A673 (cell line): ENCODE results near the gene SAMSN1. TPM values are rescaled to one million over a fixed set of nuclear protein-coding genes. Genes with fewer than 3 reads are reported as not detected.

Experiments used
- BruUV-seq: library from RNA; stranded (reverse); fragments of 400-500 nt; replicated peaks from 2 replicates; lab custom pipeline; 2021; lab: Mats Ljungman, UMichigan
- CTCF ChIA-PET: fragments of 300-600 bp; sonication (Branson Sonifier 250); formaldehyde crosslinking; loops from one replicate; lab custom pipeline; 2022; ENCODE audit warnings: antibody characterized with exemption; lab: Charles Lee
- POLR2A ChIA-PET: fragments of 300-600 bp; sonication (Branson Sonifier 250); formaldehyde crosslinking; loops from one replicate; lab custom pipeline; 2022; ENCODE audit warnings: antibody characterized with exemption; ENCODE audit not compliant: low non-redundant PET; lab: Charles Lee
- DNase-seq: peaks from one replicate; pipeline ENCODE4 v3.0.0-alpha.2; 2015; ENCODE audit warnings: low spot score
- H3K27ac ChIP-seq: fragments of 200-600 bp; sonication (generic); 2 replicates; pipeline ENCODE4 v1.5.1; 2016; ENCODE audit warnings: mixed run types, low read depth, mild to moderate bottlenecking, mixed read lengths, antibody characterized with exemption, low read length; ENCODE audit not compliant: poor library complexity, severe bottlenecking
- H3K27me3 ChIP-seq: fragments of 200-600 bp; sonication (generic); replicated peaks from 2 replicates; pipeline ENCODE4 v1.6.1; 2017; ENCODE audit warnings: mixed run types, low read depth, mild to moderate bottlenecking, mixed read lengths, antibody characterized with exemption, low read length; ENCODE audit not compliant: insufficient read depth, poor library complexity
- H3K36me3 ChIP-seq: fragments of 200-600 bp; sonication (generic); 2 replicates; pipeline ENCODE4 v1.6.1; 2016; ENCODE audit warnings: mixed run types, mild to moderate bottlenecking, mixed read lengths, antibody characterized with exemption, low read length; ENCODE audit not compliant: insufficient read depth, poor library complexity, severe bottlenecking
- H3K4me1 ChIP-seq: fragments of 200-600 bp; sonication (generic); 2 replicates; pipeline ENCODE4 v1.6.1; 2017; ENCODE audit warnings: mixed run types, mild to moderate bottlenecking, mixed read lengths, antibody characterized with exemption, low read length; ENCODE audit not compliant: insufficient read depth, poor library complexity, severe bottlenecking
- H3K4me3 ChIP-seq: fragments of 200-600 bp; sonication (generic); 2 replicates; pipeline ENCODE4 v1.5.1; 2016; ENCODE audit warnings: low read depth, mixed run types, mild to moderate bottlenecking, mixed read lengths, low read length; ENCODE audit not compliant: poor library complexity, severe bottlenecking
- H3K9me3 ChIP-seq: fragments of 200-600 bp; sonication (generic); 2 replicates; pipeline ENCODE4 v1.6.1; 2016; ENCODE audit warnings: mixed run types, low read depth, mild to moderate bottlenecking, mixed read lengths, antibody characterized with exemption, low read length; ENCODE audit not compliant: poor library complexity, severe bottlenecking
- CTCF ChIP-seq: fragments of 300-800, 200-600 bp; sonication (generic); conservative IDR thresholded peaks from 2 replicates; pipeline ENCODE4 v1.5.1; 2017; ENCODE audit warnings: low read depth, mild to moderate bottlenecking, antibody characterized with exemption, low read length, moderate library complexity, mixed read lengths
- EZH2 ChIP-seq: fragments of 200-600 bp; sonication (generic); IDR thresholded peaks from 2 replicates; pipeline ENCODE4 v1.6.1; 2017; ENCODE audit warnings: borderline replicate concordance, low read depth, mild to moderate bottlenecking, mixed read lengths, antibody characterized with exemption, low read length; ENCODE audit not compliant: poor library complexity, severe bottlenecking
- intact Hi-C: fragments of 100-400 bp; cut with micrococcal nuclease; formaldehyde crosslinking; loops from one replicate; pipeline ENCODE4 v1.10.0; 2022; ENCODE audit not compliant: unreplicated experiment
- total RNA-seq: library from RNA; stranded (reverse); gene quantifications from 2 replicates; pipeline ENCODE4 v1.2.3, GENCODE V29; 2021

Gene SAMSN1
- total RNA-seq, 1 experiment from 2014 or later, result not detected

DNA sequence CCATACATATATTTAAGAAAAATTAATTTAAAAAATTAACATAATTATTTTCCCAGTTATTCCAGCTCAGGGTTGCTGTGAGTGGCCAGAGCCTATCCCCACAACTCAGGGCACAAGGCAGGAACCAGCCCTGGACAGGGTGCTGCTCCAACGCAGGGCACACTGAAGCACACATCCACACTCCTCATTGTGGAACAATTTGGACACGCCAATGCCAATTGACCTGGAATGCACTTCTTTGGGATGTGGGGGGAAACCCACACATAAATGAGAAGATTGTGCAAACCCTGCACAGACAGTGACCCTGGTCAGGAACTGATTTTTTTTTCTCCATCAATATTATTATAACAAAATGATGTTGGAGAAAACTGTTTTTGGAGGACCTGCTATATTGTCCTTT, 23.4 kb downstream of the SAMSN1 start:
- no peak overlapping the region for H3K4me3 ChIP-seq
- no peaks in the 10 kb centered on the region for H3K27me3 ChIP-seq
- no peak overlapping the region for H3K27ac ChIP-seq
- CTCF ChIA-PET, result no interaction called here
- no peaks in the 10 kb centered on the region for H3K9me3 ChIP-seq
- no peaks in the 10 kb centered on the region for H3K36me3 ChIP-seq
- DNase-seq, result no peak
- TF ChIP-seq EZH2 (no peak), CTCF (no peak)
- intact Hi-C loops, result no loop called here
- no peaks in the 10 kb centered on the region for H3K4me1 ChIP-seq
- BruUV-seq, result no TSS peak
- POLR2A ChIA-PET, result no interaction called here

DNA sequence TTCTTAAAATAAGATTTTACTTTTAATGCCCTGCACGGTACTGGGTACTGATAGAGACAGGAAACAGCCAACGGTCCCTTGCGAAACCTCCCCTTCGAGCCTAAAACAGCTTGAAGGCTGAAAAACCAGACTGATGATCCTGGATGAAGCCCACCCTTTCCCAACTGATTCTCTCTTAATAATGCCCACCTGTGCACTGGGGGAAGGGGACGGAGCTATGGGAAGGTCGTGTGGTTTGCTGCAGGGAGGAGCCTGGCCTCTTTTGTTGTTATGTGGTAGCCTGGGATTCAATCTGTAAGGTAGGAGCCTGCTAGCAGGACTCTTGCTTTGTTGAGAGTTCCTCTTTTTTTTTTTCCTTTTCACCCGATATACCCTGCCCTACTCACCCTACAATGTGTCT, 25.6 kb downstream of the SAMSN1 start:
- H3K4me1 ChIP-seq, result no peaks in the 10 kb centered on the region
- POLR2A ChIA-PET, result no interaction called here
- H3K4me3 ChIP-seq, result no peak overlapping the region
- TF ChIP-seq EZH2 (no peak), CTCF (no peak)
- no peaks in the 10 kb centered on the region for H3K9me3 ChIP-seq
- no peak for DNase-seq
- CTCF ChIA-PET, result no interaction called here
- no peak overlapping the region for H3K27ac ChIP-seq
- intact Hi-C loops, result no loop called here
- H3K27me3 ChIP-seq, result no peaks in the 10 kb centered on the region
- H3K36me3 ChIP-seq, result no peaks in the 10 kb centered on the region
- no TSS peak for BruUV-seq

DNA sequence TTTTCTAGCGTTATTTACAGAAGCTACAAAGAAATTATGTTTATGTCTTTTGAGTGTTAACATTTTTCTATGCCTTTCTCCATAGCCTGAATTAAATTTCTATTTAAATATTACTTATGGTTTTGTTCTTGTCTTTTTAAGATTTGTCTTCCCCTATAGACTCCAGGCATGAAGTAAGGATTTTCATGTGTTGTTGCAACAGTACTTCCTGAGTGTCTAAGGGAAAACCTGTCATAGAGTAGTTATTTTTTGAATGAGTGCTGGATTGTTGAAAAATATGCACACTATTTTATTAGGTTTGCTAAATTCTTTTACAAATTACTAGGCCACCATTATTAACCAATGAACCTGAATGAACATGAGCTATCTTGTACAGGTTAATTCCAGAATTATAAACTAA, 27.1 kb downstream of the SAMSN1 start:
- no peak overlapping the region for H3K4me3 ChIP-seq
- no TSS peak for BruUV-seq
- intact Hi-C loops, result no loop called here
- no peaks in the 10 kb centered on the region for H3K27me3 ChIP-seq
- no peak for DNase-seq
- no peaks in the 10 kb centered on the region for H3K36me3 ChIP-seq
- ChIA-PET POLR2A (no interaction called here), CTCF (no interaction called here)
- no peak overlapping the region for H3K27ac ChIP-seq
- TF ChIP-seq EZH2 (no peak), CTCF (no peak)
- H3K9me3 ChIP-seq, result no peaks in the 10 kb centered on the region
- no peaks in the 10 kb centered on the region for H3K4me1 ChIP-seq
